HepG2 (cell line): ENCODE measurements around the gene TECTB.

Source experiments
- GMEB1 ChIP-seq: sonication (generic); formaldehyde crosslinking; IDR thresholded peaks from 2 replicates; pipeline ENCODE4 v1.5.1; 2020; ENCODE audit warnings: missing genetic modification reagents, mild to moderate bottlenecking, borderline replicate concordance
- NCOA2 ChIP-seq: sonication (generic); formaldehyde crosslinking; IDR thresholded peaks from 2 replicates; pipeline ENCODE4 v1.8.0; 2022; ENCODE audit warnings: inconsistent platforms
- NFE2L1 ChIP-seq: sonication (generic); formaldehyde crosslinking; IDR thresholded peaks from 2 replicates; pipeline ENCODE4 v1.4.0; 2020; ENCODE audit warnings: missing genetic modification reagents, mild to moderate bottlenecking, borderline replicate concordance
- ZBTB7A ChIP-seq: sonication (generic); formaldehyde crosslinking; IDR thresholded peaks from 2 replicates; pipeline ENCODE4 v1.8.0; 2022; ENCODE audit warnings: mild to moderate bottlenecking, missing genetic modification reagents
- ZNF549 ChIP-seq: sonication (generic); formaldehyde crosslinking; IDR thresholded peaks from 2 replicates; pipeline ENCODE4 v1.5.0; 2020; ENCODE audit warnings: missing genetic modification reagents
- ZNF629 ChIP-seq: sonication (generic); formaldehyde crosslinking; conservative IDR thresholded peaks from 2 replicates; pipeline ENCODE4 v1.5.0; 2020; ENCODE audit warnings: missing genetic modification reagents

- TF ChIP-seq NCOA2 (no peak), GMEB1 (no peak), ZNF549 (CRISPR knock-in tag) (no peak), NFE2L1 (no peak), ZBTB7A (CRISPR knock-in tag) (no peak), ZNF629 (no peak)
Observed at GRCh38 chr10:112282086-112282485, 1.1 kb upstream of the TECTB start.
